ENCODE measurements around the gene KCNS1. TPM values are rescaled to one million over a fixed set of nuclear protein-coding genes. Genes with fewer than 3 reads are reported as not detected.

KCNS1 gene
- total RNA-seq, 1 experiment from 2014 or later = not detected

DNA sequence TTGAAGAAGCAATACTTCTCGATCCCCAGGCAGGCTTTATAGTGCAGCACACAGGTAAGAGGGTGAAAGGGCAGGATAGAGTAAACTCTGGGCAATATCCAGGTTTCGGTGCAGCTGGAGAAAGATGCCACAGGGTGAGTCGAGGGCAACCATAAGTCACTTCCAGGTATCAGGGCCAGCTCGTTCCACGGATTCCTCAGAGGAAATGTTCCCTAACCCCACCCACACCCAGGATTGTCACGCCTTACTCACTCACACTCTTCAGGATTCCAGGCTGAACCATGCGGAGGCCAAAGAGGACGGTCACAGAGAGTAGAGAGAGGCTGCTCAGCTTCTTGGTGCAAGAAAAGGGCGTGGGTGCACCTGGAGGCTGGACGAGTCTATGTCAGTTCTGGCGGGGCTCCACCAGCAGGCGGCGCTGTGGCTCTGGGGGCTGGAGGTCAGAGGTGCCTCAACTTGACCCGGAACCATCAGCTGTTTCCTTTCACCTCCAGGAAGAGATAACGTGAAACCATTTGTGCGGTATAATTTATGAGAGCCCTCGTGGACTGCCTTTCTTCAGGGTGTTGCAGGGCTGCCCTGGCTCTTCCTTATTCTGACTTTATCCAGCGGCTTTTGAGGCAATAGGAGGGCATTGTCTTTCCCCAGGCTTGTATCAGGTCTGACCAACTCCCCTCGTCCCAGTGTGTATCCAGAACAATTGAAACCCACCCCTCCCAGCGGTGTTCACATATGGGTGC lies 37.8 kb upstream of the KCNS1 start:
- H3K36me3 ChIP-seq (ENCODE audit: insufficient read depth, low read length, poor library complexity, severe bottlenecking) = no peaks in the 10 kb centered on the region
- H3K27me3 ChIP-seq (replicated peaks; ENCODE audit: insufficient read depth, low read depth, low read length, poor library complexity) = peaks cover 12% of the 10 kb centered on the region
- H3K27ac ChIP-seq (ENCODE audit: low read depth, low read length, poor library complexity, severe bottlenecking) = no peak overlapping the region
- H3K4me1 ChIP-seq (ENCODE audit: insufficient read depth, low read length, poor library complexity, severe bottlenecking) = no peaks in the 10 kb centered on the region
- peak; percentile 60 for DNase-seq (ENCODE audit: low spot score)
- H3K4me3 ChIP-seq (ENCODE audit: low read depth, low read length, poor library complexity, severe bottlenecking) = no peak overlapping the region
- no TSS peak for BruUV-seq (replicated peaks)
- CTCF ChIA-PET = interaction anchor here (0.6 to 1.9 kb wide), 10 partner anchors 27 to 173 kb away, joined by 3 to 13 read pairs (median 4); no protein-coding TSS in a partner anchor
- intact Hi-C loops (cut with micrococcal nuclease; ENCODE audit: unreplicated experiment) = loop anchor here (2.0 kb wide), 2 partner anchors 90 to 154 kb away; no protein-coding TSS in a partner anchor
- POLR2A ChIA-PET (ENCODE audit: low non-redundant PET) = no interaction called here
- no peak for TF ChIP-seq EZH2 (IDR thresholded peaks at IDR 0.05; ENCODE audit: borderline replicate concordance, low read depth, low read length, poor library complexity, severe bottlenecking)
- TF ChIP-seq, protein P1, sequence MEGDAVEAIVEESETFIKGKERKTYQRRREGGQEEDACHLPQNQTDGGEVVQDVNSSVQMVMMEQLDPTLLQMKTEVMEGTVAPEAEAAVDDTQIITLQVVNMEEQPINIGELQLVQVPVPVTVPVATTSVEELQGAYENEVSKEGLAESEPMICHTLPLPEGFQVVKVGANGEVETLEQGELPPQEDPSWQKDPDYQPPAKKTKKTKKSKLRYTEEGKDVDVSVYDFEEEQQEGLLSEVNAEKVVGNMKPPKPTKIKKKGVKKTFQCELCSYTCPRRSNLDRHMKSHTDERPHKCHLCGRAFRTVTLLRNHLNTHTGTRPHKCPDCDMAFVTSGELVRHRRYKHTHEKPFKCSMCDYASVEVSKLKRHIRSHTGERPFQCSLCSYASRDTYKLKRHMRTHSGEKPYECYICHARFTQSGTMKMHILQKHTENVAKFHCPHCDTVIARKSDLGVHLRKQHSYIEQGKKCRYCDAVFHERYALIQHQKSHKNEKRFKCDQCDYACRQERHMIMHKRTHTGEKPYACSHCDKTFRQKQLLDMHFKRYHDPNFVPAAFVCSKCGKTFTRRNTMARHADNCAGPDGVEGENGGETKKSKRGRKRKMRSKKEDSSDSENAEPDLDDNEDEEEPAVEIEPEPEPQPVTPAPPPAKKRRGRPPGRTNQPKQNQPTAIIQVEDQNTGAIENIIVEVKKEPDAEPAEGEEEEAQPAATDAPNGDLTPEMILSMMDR (conservative IDR thresholded peaks at IDR 0.05; ENCODE audit: low read depth, low read length) = peak; percentile 96
- no peaks in the 10 kb centered on the region for H3K9me3 ChIP-seq (ENCODE audit: low read depth, low read length, poor library complexity, severe bottlenecking)

DNA sequence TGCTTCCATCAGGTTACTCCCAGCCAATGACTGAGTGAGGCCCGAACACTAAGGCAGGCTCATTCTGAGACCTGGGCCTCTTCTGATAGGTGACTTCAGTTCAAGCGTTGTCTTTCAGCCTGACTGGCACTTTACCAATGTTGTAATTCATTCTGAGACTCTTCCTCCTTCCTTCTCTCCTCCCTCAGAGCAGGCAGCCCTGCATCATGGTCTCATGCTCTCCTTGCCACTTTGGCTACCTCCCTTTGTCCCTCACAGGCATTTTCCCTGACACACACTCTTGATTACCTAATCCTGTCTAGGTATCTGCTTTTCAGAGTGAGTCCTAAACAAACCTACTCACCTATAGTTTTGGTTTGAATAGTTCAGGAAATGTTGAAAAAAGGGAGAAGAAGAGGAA lies 36.0 kb upstream of the KCNS1 start:
- TF ChIP-seq, protein P1 (conservative IDR thresholded peaks at IDR 0.05; ENCODE audit: low read depth, low read length) = no peak
- TF ChIP-seq EZH2 (IDR thresholded peaks at IDR 0.05; ENCODE audit: borderline replicate concordance, low read depth, low read length, poor library complexity, severe bottlenecking) = no peak
- H3K4me3 ChIP-seq (ENCODE audit: low read depth, low read length, poor library complexity, severe bottlenecking) = no peak overlapping the region
- DNase-seq (ENCODE audit: low spot score) = no peak
- intact Hi-C loops (cut with micrococcal nuclease; ENCODE audit: unreplicated experiment) = no loop called here
- no peaks in the 10 kb centered on the region for H3K9me3 ChIP-seq (ENCODE audit: low read depth, low read length, poor library complexity, severe bottlenecking)
- POLR2A ChIA-PET (ENCODE audit: low non-redundant PET) = no interaction called here
- CTCF ChIA-PET = no interaction called here
- no peak overlapping the region for H3K27ac ChIP-seq (ENCODE audit: low read depth, low read length, poor library complexity, severe bottlenecking)
- no peaks in the 10 kb centered on the region for H3K36me3 ChIP-seq (ENCODE audit: insufficient read depth, low read length, poor library complexity, severe bottlenecking)
- peaks cover 28% of the 10 kb centered on the region for H3K27me3 ChIP-seq (replicated peaks; ENCODE audit: insufficient read depth, low read depth, low read length, poor library complexity)
- no TSS peak for BruUV-seq (replicated peaks)
- H3K4me1 ChIP-seq (ENCODE audit: insufficient read depth, low read length, poor library complexity, severe bottlenecking) = no peaks in the 10 kb centered on the region

DNA sequence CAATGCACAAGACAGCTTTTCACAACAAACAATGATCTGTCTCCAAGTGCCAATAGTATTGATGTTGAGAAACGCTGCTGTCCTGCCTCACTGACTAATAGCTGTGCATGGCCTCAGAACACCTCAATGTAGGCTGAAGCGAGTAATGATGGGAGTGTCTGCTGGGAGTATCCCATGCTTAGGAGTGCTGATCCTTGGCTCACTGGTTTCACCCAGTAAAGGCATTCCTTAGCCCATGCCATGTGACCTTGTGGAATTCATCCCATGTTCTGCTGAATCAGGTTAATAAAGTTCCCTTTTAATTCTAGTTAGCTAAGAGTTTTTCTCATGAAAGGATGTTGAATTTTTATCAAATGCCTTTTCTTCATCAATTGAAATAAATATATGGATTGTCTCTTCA lies 27.2 kb upstream of the KCNS1 start:
- BruUV-seq (replicated peaks) = no TSS peak
- ChIA-PET CTCF (no interaction called here), POLR2A (ENCODE audit: low non-redundant PET) (no interaction called here)
- DNase-seq (ENCODE audit: low spot score) = no peak
- H3K9me3 ChIP-seq (ENCODE audit: low read depth, low read length, poor library complexity, severe bottlenecking) = no peaks in the 10 kb centered on the region
- H3K27ac ChIP-seq (ENCODE audit: low read depth, low read length, poor library complexity, severe bottlenecking) = no peak overlapping the region
- no peaks in the 10 kb centered on the region for H3K4me1 ChIP-seq (ENCODE audit: insufficient read depth, low read length, poor library complexity, severe bottlenecking)
- TF ChIP-seq, protein P1 (conservative IDR thresholded peaks at IDR 0.05; ENCODE audit: low read depth, low read length) = no peak
- TF ChIP-seq EZH2 (IDR thresholded peaks at IDR 0.05; ENCODE audit: borderline replicate concordance, low read depth, low read length, poor library complexity, severe bottlenecking) = no peak
- intact Hi-C loops (cut with micrococcal nuclease; ENCODE audit: unreplicated experiment) = no loop called here
- no peaks in the 10 kb centered on the region for H3K36me3 ChIP-seq (ENCODE audit: insufficient read depth, low read length, poor library complexity, severe bottlenecking)
- H3K27me3 ChIP-seq (replicated peaks; ENCODE audit: insufficient read depth, low read depth, low read length, poor library complexity) = peaks cover 25% of the 10 kb centered on the region
- H3K4me3 ChIP-seq (ENCODE audit: low read depth, low read length, poor library complexity, severe bottlenecking) = no peak overlapping the region
